Retinal pigment epithelial cell (primary cell): ENCODE results near the gene CHAT.

Experiments used
- DNase-seq: peaks from one replicate; pipeline ENCODE4 v3.0.0-alpha.2; 2010; ENCODE audit warnings: low read depth
- H3K4me3 ChIP-seq: 2 replicates; pipeline ENCODE4 v1.5.1; 2011; ENCODE audit warnings: mild to moderate bottlenecking, low read length, control low read depth, moderate library complexity
- TF ChIP-seq, protein P1 (sequence below): conservative IDR thresholded peaks from 2 replicates; pipeline ENCODE4 v1.5.1; 2011; ENCODE audit warnings: low read depth, low read length, control low read depth, inconsistent platforms

CHAT gene

DNA sequence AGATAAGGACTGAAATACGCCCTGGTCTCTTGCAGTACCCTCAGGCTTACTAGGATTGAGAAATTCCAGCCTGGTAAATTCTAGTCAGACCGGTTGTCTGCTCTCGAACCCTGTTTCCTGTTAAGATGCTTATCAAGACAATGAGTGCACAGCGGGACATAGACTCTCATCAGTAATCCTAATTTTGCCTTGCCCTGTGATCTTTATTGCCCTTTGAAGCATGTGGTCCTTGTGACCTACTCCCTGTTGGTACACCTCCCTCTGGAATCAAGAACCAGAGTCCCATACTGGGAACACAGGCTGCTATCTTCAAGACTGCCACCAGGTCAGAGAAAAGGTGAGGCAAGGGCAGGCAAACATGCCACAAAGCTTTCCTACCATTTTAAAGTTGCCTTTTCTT is 72.8 kb downstream of the CHAT start:
- no peak for DNase-seq
- no peak overlapping the region for H3K4me3 ChIP-seq
- TF ChIP-seq, protein P1, sequence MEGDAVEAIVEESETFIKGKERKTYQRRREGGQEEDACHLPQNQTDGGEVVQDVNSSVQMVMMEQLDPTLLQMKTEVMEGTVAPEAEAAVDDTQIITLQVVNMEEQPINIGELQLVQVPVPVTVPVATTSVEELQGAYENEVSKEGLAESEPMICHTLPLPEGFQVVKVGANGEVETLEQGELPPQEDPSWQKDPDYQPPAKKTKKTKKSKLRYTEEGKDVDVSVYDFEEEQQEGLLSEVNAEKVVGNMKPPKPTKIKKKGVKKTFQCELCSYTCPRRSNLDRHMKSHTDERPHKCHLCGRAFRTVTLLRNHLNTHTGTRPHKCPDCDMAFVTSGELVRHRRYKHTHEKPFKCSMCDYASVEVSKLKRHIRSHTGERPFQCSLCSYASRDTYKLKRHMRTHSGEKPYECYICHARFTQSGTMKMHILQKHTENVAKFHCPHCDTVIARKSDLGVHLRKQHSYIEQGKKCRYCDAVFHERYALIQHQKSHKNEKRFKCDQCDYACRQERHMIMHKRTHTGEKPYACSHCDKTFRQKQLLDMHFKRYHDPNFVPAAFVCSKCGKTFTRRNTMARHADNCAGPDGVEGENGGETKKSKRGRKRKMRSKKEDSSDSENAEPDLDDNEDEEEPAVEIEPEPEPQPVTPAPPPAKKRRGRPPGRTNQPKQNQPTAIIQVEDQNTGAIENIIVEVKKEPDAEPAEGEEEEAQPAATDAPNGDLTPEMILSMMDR = no peak

DNA sequence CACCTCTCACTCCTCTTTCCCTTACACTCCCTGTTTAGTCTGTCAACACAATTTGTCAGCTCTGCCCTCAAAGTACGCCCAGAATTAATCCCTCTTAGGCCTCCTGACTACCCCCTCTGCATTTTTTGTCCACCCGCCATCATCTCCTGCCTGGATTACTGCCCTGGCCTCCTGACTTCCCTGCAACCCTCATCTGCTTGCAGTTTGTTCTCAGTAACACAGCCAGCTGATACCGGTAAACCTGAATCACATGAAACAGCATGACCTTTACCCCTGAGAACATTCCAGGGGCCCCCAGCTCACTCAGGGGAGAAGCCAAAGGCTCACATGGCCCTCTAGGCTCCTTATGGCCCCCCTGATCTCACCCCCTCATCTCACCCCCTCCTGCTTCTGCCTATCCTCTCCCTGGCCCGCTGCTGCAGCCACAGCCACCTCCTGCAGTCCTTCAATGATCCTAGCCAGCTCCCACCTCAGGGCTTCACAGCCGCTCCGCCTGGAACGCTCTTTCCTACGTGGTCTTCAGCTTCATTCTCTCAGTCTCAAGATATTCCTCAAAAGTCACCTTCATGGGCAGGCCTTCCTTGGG is 74.5 kb downstream of the CHAT start:
- TF ChIP-seq, protein P1 = no peak
- H3K4me3 ChIP-seq = no peak overlapping the region
- peak; percentile 56 for DNase-seq

DNA sequence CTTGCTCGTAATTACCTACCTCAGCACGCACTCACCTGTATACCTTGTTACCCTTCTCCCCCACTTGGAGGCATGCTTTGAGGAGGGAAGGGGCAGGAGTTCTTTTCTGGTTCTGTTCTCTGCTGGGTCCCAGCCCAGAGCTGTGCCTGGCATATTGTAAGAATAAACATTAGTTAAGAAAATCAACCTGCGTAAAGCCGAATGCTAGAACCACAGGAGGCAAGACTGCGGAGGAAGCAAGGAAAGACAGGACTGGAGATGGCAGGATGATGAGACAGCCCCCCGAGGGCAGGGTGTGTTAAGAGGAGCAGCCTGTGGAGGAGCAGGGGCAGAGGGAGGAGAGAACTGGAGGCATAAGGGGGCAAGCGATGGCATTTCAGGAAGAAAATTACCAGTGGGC is 75.1 kb downstream of the CHAT start:
- DNase-seq = no peak
- TF ChIP-seq, protein P1 = no peak
- no peak overlapping the region for H3K4me3 ChIP-seq

DNA sequence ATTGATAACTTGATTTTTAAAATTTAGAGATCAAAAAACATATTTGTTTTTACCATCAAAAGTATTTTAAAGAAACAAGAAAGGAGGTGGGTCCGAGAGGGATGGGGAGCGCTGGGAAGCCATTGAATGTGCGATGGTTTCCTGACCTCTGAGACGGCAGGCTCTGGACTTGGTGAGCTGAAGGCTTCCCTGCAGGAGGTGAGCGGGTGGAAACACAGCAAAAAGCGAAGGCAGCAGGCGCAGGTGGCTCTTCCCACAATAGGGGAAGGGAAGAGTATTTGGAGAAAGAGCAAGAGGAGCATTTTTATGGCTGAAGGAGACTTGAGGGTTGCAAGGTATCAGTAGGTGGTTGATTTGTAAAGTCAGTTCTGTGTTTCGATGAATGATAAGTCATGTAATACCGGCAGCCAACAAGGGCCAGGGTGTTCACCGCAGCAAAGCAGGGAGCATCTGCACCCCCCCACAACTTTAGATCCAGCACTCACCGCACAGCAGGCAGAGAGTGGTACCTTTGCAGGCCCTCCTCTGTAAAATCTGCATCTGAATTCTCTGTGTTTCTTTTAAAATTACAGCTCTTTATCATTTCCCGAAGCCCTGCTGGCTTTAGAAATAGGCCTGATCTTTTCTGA is 76.2 kb downstream of the CHAT start:
- DNase-seq = no peak
- H3K4me3 ChIP-seq = no peak overlapping the region
- TF ChIP-seq, protein P1 = no peak

DNA sequence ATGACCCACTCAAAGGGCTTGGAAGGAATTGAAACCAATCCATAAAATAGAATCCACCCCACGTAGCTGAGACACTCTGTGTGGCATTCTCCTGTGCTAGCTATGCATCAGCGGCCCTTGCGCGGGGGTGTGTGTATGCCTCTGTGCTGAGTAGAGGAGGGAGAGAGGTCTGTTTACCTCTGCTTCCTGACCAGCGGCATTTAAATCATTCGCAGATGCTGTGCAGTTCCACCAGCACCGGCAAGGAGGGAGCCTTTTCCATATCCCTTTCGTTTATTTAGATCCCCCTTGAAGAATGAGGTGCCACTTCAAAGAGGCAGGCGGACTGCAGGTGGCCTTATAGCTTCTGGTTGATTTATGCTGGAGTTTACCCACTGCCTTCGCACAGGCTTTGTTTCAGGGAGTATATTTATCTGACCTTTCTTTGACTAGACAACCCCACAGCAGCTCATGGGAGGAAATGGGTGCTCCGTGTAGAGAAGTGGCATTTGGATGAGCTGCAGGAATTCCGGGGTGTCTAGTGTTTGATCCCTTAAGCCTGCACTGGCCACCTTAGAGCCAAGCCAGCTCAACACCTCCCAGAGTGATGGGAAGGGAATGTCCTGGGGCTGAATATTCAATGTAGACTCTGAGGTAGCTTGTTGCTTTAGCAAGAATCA is 77.0 kb downstream of the CHAT start:
- TF ChIP-seq, protein P1 = no peak
- no peak for DNase-seq

DNA sequence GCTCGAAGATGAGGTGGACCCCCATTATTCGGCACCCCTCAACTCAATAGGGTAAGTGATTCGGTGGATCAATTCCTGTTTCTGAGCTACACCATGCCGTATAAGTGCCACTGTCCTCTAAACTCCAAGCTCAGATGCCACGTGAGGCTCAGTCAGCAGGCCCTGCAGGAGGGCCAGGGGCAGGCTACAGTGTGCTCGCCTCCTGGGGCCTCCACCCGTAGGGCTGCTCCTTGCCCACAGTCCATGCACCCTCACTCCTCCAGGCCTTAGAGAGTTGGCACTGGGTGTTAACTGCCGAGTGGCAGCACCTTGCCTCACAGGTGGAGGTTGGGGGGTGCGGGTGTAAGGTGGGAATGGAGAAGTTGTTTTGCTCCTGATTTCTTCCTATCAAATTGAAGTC is 77.8 kb downstream of the CHAT start:
- no peak overlapping the region for H3K4me3 ChIP-seq
- DNase-seq = no peak
- TF ChIP-seq, protein P1 = no peak

More for the DNA sequence above, 77.0 kb downstream of the CHAT start:
- no peak overlapping the region for H3K4me3 ChIP-seq

DNA sequence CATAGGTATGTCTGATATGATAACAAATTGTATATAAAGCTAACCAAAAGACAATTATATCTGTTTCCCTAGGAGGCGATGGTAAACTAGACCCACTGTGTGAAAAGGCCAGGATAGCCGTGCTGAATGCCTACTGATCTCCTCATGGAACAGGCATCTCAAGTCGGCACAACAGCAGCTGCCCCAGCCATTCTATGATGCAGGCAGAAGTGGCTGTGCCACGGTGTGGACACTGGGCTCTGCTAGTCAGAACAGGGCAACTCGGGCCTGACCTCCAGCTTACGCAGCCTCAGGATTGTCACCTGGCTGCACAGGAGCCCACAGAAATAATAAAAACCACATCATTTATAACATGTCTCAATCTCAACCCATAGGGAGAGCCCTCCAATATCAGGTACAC is 80.6 kb downstream of the CHAT start:
- H3K4me3 ChIP-seq = no peak overlapping the region
- TF ChIP-seq, protein P1 = no peak
- no peak for DNase-seq
